AG08396 (cell line): ENCODE measurements around the gene GAS2L1.
A peak's percentile ranks its signal among the peaks of the same experiment; 100 is the strongest.

Experiments
- DNase-seq: peaks from one replicate; pipeline ENCODE4 v3.0.0; 2012; ENCODE audit warnings: low spot score, mixed read lengths

Gene GAS2L1

DNA sequence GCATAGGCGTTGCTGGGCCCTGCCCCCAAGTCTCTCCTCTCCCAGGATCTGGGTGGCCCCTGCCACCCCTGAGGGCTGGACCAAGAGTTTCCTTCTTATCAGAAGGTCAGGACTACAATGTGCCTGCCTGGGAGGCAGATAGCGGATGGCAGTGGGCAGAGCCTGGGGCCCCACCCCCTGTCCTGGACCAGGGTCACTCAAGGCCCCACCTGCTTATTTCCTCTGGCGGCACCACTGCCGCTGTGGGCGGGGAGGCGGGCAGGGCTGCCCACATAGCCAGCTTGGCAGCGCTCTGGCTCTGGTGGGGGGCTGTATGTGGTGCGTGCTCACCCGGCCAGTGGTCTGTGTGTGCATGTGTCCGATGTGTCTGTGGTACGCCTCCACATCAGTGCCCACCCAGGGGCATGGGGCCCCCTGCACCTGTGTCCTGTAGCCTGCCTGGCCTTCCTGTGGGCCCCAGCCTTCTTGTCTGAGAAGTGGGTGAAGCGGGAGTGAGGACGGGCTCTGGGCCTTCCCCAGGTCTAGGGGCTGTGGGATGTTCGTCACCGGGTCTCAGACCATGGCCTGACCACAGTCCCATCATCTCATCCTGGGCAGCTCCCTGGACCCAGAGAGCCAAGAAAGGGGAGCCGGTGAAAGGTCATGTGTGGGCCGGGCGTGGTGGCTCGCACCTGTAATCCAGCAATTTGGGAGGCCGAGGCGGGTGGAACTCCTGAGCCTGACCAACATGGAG lies 3.0 kb downstream of the GAS2L1 start:
- no peak for DNase-seq

DNA sequence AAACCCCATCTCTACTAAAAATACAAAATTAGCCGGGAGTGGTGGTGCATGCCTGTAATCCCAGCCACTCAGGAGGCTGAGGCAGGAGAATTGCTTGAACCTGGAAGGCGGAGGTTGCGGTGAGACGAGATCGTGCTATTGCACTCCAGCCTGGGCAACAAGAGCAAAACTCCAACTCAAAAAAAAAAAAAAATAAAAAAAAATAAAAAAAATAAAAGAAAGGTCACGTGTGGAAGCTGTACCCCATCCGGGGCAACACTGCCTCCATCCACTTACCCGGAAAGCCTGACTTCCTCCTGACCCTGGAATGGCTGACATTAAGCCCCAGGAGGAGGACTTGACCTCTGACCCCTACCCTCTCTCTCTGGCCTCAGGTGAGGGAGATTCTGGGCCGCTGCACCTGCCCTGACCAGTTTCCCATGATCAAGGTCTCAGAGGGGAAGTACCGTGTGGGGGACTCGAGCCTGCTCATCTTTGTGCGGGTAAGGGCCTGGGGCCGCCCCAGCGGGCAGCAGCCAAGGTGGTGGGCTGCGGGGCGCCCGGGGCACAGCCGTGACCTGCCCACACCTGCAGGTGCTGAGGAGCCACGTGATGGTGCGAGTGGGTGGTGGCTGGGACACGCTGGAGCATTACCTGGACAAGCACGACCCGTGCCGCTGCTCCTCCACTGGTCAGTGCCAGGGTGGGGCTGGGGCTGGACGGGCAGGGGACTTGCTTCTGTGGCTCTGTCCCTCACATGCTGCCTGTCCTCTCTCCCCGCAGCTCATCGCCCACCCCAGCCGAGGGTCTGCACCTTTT lies 3.8 kb downstream of the GAS2L1 start:
- no peak for DNase-seq

DNA sequence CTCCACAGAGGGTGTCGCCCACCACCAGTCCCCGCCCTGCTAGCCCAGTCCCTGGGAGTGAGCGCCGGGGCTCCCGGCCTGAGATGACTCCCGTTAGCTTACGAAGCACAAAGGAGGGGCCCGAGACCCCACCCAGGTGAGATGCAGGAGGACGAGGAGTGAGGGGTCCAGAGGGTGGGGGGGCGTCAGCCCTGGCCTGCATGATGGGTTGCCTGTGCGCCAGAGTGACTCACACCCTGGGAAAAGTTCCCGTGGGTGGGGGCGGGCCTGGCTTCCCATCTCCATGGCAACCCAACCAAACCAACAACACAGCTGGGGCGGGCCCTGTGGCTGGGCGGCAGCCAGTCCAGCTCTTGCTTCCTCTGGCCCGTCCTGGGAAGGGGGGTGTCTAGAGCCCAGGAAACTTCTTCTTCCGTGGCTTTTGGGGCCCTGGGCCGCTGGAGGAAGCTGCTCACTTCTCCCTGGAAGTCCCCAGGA lies 4.5 kb downstream of the GAS2L1 start:
- peak; percentile 100 for DNase-seq

DNA sequence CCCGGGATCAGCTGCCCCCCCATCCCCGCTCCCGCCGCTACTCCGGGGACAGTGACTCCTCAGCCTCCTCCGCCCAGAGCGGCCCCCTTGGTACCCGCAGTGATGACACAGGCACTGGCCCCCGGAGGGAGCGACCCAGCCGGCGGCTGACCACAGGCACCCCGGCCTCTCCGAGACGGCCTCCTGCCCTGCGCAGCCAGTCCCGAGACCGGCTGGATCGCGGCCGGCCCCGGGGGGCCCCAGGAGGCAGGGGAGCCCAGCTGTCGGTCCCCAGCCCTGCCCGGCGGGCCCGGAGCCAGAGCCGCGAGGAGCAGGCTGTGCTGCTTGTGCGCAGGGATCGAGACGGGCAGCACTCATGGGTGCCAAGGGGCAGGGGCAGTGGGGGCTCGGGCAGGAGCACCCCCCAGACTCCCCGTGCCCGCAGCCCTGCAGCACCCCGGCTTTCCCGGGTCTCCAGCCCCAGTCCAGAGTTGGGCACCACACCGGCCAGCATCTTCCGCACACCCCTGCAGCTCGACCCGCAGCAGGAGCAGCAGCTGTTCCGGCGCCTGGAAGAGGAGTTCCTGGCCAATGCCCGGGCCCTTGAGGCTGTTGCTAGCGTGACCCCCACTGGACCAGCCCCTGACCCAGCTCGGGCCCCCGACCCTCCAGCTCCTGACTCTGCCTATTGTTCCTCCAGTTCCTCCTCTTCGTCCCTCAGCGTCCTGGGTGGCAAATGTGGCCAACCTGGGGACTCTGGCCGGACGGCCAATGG lies 5.2 kb downstream of the GAS2L1 start:
- no peak for DNase-seq

DNA sequence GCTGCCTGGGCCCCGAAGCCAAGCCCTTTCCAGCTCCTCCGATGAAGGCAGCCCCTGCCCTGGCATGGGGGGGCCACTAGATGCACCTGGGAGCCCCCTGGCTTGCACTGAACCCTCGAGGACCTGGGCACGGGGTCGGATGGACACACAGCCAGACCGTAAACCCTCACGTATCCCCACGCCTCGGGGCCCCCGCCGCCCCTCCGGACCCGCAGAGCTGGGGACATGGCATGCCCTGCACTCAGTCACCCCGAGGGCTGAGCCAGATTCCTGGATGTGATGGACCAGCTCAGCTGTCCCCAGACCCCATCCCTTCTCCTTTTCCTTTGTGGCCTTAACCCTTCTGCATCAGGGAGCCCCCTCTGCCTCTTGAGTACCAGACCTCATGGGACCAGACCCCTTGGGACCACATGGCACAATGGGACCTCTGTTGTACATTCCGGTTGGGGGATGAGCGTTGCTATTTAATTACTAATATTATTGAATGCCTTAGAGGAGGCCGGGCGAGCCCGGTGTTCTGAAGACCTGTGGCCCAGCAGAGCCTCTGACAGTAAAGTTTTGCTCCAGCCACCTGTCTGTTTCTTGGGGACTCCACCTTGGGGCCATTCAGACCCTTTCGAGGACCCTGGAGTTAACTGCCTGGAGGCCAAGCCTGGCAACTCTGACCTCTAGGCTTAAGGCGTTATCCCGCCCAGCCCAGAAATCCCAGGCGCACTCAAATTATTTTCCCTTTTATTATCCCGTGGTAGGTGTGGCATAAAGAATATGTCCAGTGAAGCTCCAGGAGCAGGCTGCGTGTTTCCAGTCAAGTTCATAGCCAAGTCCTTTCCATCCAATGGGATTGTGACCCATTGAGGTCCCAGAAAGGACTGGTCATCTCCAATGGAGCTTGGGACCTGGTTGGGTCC lies 6.0 kb downstream of the GAS2L1 start:
- DNase-seq, result no peak

DNA sequence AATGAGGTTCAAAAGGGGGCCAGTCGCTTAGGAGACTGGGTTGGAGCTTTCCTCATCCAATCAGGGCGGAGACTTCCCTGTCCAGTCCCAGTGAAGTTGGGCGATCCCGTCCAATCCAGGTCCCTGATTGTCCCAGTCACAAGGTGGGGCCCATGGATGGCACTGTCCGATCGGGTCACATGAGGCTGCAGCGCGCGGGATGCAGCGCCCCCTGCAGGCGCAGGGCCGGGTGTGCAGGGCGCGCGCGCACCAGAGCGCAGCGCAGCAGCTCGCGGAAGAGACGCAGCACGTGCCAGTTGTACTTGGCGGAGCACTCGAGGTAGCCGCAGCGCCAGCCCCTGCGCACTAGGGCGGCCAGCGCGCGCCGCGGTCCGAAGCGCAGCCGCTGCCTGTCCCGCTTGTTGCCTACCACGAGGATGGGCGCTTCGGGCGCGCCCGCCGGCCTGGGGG lies 6.7 kb downstream of the GAS2L1 start:
- DNase-seq, result peak; percentile 63

DNA sequence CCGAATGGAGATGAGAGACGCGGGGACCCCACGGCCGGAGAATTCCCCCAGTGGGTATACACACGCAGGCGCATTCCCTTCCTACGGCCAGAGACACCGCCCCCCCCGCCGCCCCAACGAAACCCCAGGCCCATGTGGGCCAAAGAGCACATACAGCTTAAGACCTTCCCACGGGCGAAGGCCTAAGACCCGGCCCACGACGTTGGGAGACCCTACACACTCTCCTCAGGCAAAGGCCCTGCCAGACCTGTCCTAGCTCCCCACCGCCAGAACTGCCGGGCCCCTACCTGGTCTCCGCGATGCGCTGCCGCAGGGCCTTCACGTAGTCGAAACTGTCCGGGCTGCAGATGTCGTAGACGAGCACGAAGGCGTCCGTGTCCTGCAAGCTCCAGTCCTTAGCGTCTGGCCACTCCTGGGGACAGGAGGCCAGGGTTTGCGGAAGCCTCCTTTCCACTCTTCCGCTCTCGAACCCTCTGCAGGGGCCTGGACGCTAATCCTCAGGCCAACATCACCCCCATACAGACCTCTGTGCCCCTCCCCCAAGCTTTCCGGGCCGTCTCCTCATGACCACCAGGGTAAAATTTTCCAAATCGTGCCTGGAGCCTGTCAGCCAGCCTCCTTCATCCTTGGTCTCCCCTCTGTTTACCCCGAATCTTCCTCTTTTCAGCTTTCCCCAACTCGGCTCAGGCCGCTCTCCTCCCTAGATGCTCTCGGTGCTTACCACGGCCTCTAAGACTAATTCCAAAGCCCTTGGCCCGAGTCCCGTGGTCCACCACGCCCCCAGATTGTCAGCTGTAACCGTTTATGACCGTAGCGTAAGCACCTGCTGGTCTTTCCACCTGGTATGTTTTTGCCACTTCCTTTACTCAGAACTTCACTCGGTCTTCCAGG lies 7.4 kb downstream of the GAS2L1 start:
- DNase-seq, result no peak

DNA sequence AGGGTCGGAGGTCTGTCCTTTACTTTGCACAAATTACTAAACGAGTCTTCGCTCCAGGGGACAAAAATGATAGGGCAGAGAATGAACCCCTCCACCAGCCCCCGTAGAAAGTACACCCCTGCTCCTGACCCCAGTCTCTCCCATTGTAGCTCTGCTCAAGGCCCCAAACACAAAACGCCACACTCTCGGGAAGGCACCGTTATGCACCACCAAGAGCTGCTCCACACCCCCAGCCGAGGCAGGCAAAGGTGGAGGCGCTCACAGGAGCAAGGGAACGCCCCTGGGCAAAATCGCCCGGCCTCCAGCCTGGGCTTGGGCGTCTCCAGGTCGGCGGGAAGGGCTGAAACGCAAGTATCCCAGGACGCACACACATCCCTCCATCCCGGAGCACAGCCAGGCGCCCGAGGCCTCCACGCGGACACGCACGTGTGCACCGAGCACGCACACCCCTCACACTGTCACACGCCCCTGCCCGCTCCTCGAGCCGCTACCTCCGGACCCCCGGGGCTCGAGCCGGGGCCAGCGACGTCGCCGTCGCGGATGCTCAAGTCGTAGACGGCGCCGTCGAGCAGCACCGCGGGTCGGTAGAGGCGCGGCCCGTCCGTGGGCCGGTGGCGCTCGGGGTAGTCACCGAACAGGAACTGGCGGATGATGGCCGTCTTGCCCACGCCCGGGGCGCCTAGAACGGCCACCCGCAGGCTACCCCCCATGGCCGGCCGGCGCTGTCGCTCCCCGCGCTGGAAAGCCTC lies 8.3 kb downstream of the GAS2L1 start:
- DNase-seq, result no peak

DNA sequence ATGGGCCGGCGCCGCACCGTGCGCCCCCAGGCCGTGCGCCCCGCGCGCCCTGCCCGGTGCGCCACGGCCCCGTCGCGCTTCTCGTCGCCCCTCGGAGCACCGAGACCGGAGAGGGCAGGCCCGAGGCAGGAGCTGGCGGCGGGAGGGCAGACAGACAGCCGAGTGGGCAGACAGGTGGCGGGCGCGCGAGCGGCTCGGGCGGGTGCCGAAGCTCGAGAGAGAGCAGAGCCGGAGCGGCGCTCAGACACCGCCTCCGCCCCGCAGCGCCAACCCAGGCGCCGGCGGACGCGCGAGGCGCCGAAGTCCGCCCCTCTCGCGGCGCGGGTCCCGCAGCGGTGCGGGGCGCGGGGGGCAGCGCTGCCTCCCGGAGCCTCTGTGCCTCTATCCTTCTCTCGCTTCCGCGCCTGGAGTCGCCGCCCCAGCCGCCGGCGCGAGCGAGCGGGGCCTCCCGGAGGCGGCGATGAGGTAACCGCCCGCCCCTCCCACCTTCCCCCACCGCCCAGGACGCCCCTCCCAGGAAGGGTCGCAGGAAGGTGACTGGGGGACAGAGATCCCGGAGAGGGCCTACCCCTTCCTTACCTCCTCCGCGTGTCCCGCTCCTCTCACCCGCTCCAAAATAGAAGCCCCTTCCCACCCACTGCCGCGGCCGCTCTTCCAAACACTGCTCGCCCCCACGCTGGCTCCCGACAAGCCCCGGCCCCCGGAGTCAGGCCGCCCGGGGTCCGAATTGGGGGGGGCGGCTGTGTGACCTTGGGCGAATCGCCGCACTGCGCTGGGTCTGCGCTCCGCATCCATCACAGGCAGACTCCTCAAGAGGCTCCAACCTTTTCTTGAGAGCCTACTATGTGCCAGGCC lies 9.1 kb downstream of the GAS2L1 start, which contains the start of gene RASL10A:
RASL10A (minus strand) TSS at position 412 of the 855 bp plus-strand sequence. CDS start 451 bp downstream, outside the sequence.
- no peak for DNase-seq

DNA sequence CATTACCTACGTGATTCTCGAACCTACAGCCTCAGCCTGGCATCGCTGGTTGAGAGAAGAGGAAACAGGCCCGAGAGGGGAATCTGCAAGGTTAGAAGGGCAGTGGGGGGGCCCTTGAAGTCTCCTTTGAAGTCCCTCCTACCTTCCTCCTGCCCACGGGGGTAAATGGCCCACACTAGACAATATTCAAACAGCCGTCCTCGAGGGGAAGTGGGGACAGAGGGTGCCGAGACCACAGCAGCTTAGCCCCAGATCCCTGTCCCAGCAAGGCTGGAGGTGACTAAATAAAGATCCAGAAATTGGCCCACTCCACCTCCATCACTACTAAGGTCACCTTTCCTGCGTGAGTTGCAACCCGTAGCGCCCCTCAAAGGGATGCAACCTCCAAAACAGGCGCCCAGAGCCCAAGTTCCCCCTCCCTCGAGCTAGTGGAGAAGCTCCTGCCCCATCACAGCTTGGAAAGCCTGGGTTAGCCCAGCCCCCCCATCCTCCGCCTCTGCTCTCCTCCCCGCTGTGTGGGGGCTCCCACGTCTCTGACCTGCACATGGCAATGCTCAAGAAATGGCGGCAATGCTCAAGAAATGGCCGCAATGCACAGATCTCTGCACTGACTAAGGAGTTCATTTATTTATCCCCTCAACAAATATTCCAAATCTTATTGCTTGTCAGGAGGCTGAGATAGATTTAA lies 9.8 kb downstream of the GAS2L1 start:
- DNase-seq, result no peak

DNA sequence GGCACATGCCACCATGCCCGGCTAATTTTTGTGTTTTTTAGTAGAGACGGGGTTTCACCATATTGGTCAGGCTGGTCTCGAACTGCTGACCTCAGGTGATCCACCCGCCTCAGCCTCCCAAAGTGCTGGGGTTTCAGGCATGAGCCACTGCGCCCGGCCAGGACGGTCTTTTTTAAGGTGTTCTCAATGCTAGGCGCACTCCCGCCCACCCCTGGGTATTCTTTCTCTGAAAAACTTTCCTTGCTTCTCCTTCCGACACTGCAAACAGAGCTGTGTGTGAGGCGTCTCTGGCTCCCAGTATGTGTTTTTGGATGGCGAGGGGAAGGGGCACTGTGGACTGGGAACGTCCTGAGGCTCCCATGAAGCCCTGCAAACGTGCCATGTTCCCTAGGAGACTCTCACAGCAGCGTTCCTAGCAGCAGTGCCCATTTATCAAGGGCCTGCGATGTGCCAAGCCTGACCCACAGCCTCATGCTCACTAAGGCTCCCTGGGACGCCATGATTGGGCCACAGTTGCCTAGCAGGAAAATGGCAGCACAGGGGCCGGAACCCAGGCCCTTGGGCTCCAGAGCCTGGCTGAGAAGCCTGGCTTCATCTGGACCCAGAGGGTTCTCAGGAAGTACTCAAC lies 11.5 kb downstream of the GAS2L1 start:
- no peak for DNase-seq

DNA sequence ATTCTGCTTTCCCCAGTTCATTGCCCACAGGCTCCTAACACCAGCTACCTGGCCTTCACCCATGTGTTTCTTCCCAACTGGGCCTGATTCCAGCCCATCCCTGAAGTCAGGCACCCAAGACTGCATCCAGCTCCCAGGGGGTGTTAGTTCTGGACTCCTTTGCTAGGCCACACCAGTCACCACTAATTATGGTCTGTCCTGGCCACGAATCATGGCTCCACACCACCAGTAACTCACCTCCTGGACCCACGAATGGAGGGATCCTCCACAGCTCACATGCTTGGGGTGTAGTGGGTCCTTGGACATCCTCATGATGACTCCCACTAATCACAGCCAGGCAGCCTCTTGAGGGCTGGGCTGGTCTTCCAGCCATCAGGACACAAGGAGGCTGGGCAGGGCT lies 12.6 kb downstream of the GAS2L1 start:
- no peak for DNase-seq

DNA sequence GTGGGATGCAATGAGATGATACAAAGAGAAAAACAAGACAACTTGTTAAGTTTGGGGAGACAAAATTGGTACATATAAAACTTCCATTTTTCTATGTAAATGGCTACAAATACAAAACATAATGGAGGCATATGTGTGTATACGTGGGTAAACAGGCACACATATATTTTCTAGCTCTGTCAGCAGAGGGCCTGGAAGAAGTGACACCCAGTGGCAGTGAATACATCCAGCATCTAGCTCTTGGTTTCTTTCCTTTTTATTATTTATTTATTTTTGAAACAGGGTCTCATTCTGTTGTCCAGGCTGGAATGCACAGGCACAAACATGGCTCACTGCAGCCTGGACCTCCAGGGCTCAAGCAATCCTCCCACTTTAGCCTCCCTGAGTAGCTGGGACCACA lies 14.1 kb downstream of the GAS2L1 start:
- no peak for DNase-seq

DNA sequence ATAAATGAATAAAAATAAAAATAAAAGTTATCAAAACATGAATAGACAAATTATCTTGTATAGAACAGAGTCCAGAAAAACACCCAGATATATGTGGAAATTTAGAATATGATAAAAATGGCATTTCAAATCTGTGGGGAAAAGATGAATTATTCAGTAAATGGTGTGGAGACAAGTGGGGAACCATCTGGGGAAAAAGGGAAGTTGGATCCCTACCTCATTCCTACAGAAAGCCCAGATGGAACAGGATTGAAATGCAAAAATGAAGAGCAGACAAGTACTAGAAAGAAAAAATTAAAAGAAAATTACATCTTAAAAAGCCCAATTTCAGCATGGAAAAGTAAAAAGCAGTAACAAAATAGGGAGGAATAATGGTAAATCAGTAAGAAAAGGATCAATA lies 17.2 kb downstream of the GAS2L1 start:
- no peak for DNase-seq

DNA sequence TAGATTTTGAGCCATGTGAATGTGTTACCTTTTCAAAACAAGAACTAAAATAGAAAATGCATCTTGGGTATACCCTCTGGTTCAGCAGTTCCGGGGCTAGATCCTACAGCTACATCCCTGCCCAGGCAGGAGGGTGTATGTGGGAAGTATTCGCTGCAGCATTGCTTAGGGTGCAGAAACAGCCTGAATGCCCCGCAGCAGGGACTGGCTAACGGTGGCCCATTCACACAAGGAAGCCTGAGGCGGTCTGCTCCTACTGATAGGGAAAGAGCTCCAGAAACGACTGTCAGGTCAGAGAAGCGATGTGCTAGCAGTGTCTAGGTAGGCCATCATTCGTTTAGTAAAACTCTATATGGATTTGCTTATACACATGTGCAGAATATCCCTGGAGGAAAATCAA lies 18.9 kb downstream of the GAS2L1 start:
- DNase-seq, result no peak

DNA sequence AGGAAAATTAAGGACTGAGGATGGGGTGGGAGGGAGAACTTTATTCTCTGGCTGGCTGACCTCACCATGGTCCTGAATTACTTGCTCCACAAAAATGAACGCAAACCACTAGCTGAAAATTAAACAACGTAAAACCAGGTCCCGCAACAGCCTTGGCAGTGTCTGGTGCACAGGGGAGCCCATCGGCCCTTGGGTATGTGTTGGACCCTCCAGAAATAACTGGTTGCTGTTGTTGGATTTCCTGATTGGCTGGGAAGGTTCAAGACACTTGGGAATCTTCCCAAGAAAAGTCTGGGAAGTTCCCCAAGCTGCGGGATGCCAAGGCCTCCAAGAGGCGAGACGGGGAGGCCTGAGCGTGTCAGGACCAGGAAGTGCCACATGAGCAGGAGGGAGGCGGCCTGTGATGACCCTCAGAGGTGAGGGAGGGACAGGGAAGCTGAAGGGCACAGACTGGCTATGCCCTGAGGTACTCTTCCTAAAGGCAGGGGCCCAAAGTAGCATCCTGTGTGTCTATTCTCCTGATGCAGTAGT lies 19.4 kb downstream of the GAS2L1 start:
- DNase-seq, result no peak

DNA sequence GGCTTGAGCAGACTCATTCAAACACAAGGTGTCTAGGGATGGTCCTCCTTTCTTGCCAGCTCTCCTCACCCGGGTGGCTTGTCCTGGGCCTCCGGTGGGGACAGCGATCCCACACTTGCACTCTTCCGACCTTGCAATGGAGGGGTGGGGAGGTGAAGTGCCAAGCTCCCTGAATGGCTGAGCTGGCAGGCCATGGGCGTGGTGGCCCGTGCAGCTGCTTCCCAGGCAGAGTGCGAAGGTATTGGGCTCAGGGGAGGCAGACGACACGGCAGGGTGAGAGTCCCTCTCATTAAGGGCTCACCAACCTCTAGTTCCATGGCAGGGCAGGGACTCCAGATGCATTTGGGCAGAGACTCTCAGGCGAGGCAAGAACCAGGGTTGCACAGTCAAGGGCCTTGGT lies 20.0 kb downstream of the GAS2L1 start:
- DNase-seq, result no peak
